Limb (tissue), 2 donors: ENCODE results near the gene HTT.

Experiments used
- DNase-seq, 2 donors: peaks; one replicate each; pipeline ENCODE4 v3.0.0-alpha.2; 2016; ENCODE audit errors: extremely low spot score in 2 of 2

HTT gene

DNA sequence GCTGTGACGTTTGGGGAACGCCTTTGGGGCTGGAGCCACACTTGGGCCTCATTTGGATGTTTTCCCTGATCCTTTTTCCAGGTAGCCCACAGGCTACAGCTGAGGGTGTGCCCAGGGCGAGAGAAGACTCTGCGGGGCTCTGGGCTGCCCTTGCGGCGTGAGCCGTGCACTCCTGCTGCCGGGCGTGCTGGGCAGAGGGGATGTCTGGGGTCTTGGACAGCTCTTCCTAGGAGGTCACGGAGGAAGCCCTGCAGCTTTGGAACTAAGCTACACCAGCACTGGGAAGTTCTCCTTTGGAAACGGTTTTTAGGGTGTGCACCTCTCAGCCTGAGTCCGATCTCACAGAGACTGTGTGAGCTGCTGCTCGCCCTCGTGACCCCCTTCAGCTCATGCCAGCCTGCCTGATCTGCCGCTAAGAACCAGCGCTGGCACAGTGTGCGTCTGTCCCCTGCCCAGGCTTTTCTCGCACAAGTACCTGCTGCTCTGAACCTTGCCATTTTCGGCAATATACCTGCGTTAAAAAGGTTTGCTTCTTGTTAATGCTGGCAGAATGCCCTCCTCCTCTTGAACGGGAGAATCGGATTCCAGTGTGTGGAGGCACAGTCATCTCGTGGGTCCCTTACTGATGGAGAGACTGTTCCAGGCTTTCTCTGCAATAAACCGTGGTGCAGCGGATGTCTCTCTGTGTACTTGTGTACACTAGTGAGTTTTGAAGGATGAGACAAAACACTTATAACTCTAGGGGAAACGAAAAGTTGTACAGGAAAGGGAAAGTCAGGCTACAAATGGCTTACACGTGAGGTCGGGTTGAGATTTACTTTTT lies 188.8 kb downstream of the HTT start:
- DNase-seq, result no peak

DNA sequence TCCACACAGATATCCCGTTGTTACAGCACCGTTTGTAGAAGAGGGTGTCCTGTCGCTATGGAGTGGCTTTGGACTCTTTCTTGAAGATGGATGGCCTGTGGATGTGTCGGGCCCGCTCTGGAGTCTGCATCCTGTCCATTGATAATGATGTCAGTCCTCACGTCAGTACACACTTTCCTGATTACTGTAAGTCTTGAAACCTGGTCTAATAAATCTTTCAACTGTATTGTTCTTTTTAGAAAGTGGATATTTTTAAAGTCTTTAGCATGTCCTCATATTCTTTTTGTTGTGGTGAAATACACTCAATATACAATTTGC lies 189.4 kb downstream of the HTT start:
- DNase-seq, result no peak

DNA sequence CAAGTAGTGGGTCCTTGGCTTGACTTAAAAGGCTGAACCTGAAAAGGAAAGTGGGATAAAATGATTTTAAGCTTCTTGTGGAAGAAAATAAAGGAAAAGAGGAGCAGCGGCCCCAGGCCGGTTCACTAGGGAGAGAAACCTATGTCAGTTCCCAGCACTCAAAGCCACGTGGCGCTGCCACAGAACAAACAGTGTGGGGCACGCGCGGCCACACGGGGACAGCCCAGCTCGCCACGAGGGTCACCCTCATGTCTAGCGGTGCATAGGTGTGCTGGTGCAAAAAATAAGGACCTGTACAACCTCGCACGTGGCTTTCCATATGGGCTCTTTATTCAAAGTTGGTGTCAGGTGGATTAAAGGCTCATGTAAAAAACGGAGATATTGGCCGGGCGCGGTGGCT lies 191.6 kb downstream of the HTT start:
- DNase-seq, result no peak

DNA sequence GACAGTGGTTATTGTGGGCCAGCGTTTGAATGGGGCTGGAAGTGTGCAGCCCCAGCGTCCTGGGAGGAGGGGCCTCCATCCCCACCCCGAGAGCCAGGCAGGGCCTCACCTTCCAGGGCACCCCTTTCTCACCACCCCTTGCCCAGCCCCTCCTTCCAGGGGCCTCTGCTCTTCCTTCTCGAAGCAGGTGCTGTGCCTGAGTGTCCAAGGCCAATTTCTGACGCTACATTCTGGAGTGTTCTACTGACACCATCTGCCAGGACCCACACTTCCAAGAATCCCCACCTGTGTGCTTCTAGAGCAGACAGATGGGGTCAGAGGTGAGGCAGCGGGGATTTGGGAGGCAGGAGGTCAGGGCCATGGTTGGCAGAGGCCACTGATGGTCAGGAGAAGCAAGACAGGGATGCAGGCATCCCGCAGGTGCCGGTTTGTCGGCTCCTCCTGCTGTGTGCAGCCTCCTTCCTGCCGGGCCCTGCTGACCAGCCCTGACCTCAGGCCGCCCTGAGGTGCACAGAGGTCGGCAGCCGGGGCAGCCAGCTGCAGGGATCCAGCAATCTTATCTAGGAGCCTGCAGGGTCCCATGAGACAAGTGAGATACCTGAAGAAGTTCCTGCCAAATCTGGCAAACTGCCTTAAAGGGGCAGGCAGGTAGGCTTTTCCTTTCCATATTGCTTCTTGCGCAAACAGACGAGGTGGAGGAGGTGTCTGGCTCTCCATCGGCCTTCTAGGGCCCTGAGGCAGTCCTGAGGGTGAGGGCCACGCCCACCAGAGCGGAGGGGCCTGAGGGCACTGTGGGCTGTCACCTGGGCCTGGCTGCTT lies 193.3 kb downstream of the HTT start:
- no peak for DNase-seq

DNA sequence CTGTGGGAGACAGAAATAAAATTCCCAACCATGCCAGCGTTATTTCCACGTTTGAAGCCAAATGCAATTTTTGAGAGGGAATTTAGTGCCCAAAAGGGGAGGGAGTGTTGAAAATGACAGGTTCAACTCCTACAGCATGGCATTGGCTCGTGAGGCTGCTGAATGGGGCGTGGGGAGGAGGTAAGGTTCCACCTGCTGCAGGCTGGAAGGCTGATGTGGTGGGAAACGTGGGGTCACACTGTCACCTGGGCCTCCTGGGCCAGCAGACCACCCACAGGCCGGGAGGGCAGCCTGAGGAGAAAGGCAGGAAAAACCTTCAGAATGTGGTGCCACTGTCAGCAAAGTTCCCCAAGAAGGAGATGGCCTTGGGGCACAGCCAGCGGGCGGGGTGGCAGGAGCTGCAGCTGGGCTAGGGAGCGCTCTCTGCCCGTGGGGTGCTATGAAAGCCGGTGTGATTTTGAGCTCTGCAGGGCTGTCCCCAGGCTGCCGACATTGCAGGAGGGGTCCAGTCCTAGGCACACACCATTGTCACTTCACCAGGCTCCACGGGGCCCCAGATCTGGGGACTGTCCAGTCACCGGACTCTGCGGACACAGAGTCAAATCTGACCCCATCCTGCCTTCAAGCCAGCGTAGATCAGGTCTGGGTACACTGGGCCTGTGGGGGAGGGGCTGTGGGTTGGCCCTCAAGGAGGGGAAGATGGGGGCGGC lies 194.1 kb downstream of the HTT start:
- DNase-seq, result peak in 1 of 2 donors; percentile 21

DNA sequence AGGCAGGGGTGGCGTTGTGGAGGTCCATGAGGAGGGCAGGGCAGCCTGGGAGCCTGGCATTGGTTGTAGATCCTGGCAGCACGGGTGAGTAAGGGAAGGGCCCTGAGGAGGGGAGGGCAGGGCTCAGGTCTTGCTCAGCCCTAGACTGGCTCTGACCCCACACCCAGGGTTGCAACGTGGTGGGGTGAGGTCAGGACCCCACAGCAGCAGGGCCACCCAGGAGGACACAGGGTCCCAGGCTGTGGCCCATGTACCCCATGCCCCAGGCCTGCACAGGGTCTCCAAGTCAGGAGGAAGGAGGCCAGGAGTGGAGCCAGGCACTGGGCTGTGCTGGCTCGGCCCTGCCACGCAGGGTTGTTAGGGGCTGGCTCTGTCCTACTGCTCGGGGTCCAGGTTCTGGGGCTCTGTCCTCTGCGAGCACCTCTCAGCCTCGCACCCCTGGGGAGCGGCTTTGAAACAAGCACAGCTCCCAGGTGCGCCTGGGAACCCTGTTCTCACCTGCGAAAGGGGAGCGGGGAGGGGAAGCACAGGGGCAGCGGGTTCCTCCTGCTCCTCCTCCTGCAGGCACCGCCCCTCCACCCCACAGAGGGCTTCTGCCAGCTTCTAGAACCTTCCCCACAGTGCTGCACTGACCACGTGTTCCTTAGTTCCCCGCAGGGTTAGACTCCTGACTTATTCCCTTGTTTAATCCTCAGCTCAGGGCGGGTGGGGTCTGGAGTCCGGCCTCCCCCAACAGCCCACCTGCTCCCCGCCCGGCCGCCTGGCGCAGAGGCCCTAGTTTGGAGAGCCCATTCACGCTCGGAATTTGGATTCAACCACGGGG lies 194.8 kb downstream of the HTT start:
- DNase-seq, result no peak

DNA sequence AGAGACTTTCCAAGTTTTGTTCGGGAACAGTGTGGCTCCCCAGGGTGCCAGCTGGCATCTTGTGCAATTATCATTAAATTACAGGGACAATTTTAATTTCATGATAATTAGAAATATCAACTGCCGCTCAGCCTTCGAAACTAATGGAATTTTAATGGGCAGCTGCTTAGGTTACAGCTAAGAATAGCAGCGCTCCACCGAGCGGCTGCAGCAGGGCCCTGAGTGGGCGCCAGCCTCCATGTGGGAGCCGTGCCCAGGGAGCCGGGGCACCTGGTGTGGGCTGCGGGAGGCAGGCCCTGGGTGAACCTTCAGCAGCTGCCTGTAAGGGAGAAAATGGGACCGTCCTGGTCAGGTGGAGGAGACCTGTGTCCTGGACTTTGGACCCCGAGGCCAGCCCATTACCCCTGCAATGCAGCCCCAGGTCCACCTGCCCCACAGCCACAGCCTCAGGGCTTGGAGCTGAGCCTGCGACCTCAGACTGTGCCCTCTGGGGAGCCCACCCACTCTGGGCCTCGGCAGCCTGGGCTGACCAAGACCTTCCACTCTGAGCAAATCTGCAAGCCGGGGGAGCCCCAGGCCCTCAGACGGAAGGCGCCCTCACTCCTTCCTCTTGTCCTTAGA lies 195.6 kb downstream of the HTT start:
- DNase-seq, result no peak

DNA sequence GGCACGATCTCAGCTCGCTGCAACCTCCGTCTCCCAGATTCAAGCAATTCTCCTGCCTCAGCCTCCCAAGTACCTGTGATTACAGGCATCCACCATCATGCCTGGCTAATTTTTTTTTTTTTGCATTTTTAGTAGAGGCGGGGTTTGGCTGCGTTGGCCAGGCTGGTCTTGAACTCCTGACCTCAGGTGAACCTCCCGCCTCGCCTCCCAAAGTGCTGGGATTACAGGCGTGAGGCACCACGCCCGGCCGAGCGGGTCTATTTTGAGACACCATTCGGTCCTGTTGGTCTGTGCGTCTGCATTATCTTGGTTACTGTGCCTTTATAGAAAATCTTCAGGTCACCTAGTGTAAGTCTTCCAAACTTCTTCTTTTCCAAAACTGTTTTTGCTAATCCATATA lies 196.7 kb downstream of the HTT start:
- DNase-seq, result no peak

DNA sequence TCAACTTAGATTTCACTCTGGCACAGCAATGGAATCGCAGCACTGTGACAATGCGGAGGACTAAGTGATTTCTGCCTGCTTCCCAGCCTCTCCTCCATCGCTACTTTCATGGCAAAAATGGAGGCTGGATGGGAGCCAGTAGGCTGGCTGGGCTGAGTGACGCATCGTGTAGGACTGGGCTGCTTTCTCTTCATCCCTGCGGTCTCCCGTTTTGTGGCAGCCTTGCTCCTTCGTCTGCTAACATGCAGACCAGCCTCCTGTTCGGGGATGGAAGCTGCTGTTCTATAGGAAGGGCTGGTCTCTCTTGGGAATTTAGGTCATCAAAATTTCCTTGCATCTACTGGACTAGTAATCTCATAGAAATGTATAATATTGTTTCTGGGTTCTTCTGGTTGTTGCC lies 202.5 kb downstream of the HTT start:
- DNase-seq, result peak in 1 of 2 donors; percentile 26

DNA sequence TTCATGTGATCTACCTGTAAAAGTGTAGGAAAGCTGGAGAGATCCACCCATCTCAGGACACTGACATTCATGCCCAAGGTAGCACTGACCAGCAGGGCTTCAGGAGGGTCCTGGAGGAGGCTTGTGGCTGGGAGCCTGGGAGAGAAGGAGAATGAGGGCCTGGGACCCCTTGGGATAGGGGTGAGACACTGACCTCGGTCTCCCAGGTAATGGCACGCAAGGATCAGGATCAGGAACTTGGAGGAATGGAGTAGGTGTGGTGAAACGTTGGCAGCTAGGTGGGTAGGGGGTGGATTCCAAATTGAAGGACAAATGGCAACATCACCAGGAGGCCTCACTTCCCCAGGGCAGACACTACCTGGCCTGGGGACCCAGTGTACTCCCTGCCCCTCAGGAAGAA lies 206.0 kb downstream of the HTT start:
- no peak for DNase-seq

DNA sequence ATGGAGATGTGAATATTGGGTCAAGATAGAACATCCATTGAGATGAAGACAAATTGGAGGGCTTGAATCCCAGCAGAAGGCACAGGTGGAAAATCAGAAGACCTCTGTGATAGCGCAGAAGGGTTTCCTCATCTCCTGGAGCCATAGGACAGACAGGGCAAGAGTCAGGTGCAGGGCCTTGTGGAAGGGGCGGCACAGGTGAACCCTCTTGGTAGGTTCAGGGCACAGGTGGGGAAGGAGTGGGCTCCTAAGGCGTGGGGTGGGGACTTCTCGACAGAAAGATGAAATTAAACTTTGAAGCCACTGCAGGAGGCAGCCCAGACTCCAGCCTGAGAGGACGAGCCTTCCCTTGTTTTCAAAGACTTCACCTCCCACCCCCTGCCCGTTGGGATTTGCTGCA lies 209.0 kb downstream of the HTT start:
- no peak for DNase-seq

DNA sequence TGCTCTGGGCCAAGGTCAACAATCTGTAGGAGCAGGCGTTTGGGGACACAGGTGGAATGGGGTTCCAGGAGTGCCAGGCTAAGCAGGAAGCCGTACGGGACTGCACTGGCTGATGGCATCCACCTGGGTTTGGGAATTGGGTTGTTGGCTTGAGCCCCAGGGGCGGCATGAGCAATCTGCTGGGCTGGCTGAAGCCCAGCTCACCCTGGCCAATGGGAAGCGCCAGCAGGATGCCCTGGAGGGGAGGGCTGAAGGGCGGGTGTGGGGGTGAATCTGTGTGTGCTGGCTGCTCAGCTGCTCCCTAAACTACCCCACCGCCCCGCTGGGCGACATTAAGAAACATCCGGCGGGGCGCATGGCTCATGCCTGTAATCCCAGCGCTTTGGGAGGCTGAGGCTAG lies 209.4 kb downstream of the HTT start:
- peak in 1 of 2 donors; percentile 28 for DNase-seq

DNA sequence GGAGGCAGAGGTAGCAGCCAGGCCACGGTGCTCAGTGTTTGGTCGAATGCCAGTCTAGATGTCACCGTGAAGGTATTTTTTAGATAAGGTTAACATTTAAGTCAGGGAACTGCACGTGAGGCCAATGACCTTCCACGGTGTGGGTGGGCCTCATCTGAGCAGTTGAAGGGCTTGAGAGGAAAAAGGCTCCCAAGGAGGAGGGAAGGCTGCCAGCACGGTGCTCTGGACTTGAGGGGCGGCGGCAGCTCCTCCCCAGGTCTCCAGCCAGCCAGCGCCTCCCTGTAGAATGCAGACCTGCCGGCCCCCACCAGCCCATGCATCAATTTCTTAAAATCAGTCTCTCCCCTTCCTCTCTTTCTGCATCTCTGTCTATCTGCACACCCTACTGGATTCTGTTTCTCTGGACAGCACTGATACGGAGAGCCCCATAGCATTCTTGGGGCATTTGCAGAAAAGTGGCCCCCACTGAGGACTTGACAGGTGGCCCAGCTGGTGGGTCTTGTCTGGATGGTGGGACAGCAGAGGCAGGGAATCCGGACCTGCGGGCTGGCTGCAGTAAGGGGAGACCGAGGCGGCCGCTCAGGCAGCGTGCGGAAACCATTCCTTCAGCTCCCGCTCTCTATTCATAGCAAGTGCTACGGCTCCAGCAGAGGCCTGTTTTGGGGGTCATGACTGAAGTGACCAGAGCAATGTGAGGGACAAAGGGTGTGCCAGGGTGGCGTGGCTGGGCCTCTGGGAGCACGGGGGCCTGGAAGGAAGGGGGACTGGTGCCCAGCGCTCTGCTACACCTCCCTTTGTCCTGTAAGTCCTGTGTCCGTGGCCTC lies 210.5 kb downstream of the HTT start:
- DNase-seq, result no peak

DNA sequence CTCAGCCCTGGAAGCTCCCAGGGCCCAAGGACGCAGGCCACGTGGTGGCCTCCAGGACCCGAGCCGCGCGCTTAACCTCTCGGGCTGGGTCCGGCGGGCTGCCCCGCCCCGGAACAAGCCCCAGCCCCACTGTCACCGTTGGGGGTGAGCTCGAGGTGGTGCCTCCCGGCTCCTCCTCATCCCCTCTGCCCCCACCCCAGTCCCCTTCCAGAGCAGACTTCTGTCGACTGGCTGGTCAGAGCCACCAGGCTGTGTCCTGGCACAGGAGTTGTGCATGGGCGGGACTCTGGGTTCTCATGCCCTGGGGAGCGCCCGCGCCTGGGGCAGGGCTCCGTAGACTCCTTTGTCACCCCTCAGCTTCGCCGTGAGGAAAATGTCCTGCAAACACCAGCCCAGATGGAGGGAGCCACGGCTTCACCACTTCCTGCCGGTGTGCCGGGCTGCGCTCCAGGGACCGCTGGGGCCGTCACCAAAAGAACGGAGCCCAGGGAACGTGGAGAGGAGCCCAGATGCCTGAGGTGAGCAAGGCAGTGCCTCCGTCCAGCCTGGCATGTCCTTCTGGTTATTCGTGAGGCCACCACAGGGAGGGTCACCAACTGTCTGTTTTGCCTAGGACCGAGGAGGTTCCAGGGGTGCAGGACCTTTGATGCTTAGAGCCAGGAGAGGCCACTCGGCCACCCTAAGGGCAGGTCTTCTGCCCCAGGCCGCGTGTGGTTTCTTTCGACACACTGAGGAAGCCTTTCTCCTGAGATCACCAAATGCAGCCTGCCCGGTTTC lies 211.3 kb downstream of the HTT start:
- DNase-seq, result peak in 1 of 2 donors; percentile 31

DNA sequence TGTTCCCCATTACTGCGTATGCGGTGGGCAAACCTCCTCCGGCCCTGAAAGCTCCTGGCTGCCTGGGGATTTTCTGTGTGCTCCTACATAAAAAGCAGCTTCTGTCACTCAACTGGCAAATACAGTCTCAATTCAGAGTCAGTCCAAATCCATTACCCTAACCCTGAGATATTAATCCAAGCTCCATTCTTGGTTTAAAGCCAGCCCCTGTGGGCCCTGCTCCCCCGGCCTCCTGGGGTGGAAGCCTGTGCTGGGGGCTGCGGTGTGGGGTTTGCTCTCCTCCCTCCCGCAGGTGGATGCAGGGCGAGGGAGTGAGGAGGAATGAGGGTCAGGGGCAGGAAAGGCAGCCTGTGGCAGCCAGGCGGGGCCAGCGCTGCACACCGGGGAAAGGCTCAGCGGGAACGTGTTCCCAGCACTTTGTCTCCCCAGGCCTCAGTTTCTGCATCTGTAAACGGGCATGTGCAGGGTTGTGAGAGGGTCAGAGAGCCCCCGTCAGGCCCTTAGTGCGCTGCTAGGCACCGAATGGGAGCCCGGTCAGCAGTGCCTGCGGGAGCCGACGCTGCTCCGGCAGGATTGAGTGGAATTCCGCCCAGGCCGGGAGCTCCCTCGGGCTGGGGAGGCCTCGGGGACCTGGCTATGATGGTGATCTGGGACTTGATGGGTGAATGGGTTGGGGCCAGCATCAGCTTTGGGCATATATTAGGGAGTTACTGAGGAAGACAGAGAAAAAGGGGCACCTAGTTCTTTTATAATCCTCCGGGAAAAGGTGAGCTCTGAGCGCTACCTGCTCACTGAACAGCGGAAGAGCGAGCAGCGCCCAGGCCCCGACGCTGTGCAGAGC lies 212.1 kb downstream of the HTT start:
- no peak for DNase-seq

DNA sequence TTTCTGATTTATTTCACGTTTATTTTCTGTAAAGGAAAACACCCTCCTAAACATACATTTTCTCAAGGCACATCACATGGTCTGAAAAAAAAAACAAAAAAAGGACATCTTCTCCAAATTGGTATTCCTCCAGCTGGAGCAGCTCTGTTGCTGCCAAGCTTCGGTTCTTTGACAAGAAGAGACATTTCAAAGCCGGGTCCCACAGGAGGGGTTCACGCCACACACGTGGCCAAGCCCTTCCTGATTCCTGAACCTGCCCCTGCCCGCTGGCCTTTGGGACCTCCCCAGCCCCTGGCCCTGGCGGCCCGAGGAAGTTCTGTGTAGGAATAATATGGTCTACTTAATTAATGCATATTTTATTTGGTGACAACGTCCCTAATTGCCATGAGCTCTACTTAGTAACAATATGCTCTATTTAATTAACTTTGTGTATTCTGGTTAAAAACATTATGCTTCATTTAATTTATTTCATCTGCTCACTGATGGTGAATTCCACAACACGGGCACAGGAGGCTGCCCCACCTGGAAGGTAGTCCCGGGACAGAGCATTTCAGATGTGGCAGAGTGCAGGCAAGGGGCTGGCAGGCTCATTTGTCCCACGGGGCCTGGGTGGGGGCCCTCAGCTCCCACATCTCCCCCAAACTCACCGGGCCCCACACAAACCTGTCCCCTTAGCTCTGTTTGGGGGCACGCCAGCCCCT lies 212.9 kb downstream of the HTT start:
- no peak for DNase-seq

DNA sequence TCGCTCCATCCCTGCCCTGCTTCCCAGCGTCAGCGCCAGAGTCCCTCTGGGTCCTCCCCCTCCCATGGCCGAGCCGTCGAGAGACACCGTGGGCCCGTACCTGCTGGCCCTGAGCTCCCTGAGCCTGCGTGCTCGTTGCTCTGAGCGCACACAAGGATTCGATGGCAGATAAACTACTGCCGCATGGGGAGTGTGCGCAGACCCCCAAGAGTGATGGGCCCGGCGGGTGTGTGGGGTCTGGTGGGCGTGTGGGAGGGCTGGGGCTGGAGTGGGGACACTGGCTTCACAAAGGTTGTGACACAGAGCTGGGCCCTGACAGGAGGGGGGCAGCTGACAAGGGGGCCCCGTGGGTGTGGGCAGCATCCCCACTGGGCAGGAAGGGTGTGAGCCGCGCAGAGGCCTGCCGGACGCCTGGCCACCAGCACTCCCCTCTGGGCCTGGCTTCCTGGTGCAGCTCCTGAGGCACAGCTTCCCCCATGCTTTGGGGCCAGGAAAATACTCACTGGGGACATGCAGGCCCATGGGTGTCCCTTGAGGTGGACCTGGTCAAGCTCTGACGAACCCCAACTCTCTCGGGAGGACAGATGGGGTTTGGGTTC lies 213.6 kb downstream of the HTT start:
- no peak for DNase-seq
